Sigmoid colon (tissue), 4 donors: Measurements from ENCODE around the gene DOK5.

Experiments
- CTCF ChIP-seq, 4 experiments: fragments of 450-650 bp in 3 of 4; fragments of 200-600 bp in 1 of 4; IDR thresholded peaks; one replicate each; pipeline ENCODE4 v1.5.1; 2016 to 2019; ENCODE audit warnings: antibody characterized with exemption in 4 of 4, mild to moderate bottlenecking in 3 of 4, moderate library complexity in 2 of 4
- EP300 ChIP-seq, 4 donors: sonication (generic); formaldehyde crosslinking; IDR thresholded peaks; one replicate each; pipeline ENCODE4 v1.6.1; 2017; ENCODE audit warnings: antibody characterized with exemption in 4 of 4
- POLR2A ChIP-seq, 2 donors: fragments of 450-650 bp; IDR thresholded peaks; one replicate each; pipeline ENCODE4 v1.6.1; 2016; ENCODE audit warnings: antibody characterized with exemption in 2 of 2, mild to moderate bottlenecking in 2 of 2, moderate library complexity in 2 of 2

GRCh38 chr20:54429364-54429763 lies 46.0 kb upstream of the DOK5 start:
- TF ChIP-seq CTCF (IDR thresholded peaks at IDR 0.05) (no peak), EP300 (IDR thresholded peaks at IDR 0.05) (no peak), POLR2A (IDR thresholded peaks at IDR 0.05) (no peak)
